Glomerular visceral epithelial cell (primary cell): ENCODE measurements around the gene SIGLEC8.
"Not testable (repeated sequence)": the region's sequence is repeated elsewhere in the genome, so short reads cannot be mapped to it uniquely, and the experiment has no call there.

ENCODE experiments used
- DNase-seq: peaks from one replicate; pipeline ENCODE4 v3.0.0-alpha.2; 2016; ENCODE audit errors: extremely low spot score

Gene SIGLEC8

DNA sequence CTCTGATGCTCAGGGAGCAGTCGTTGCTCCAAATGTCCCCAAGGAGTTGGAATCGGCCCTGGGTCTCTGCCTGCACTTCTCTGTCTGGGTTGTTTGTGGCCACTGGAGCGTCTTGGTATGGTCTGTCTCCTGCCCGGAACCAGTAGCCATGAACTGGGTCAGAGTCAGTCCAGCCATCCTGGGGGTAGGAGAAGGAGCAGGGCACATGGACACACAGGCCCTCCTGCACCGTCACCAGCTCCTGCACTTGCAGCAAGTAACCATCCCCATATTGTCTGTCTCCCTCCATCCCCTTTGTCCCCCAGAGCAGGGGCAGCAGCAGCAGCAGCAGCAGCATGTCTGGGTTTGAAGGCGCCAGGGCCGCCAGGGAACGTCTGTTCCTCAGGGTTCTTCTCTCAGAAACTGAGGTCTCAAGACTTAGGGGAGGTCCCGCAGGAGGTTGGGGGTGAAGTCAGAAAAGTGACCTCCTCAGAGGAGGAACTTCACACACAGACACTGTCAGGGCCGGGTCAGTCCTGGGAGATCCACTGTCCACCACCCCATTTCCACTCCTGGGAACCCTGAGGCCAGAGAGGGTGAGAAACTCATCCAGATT lies at the start of gene SIGLEC8:
SIGLEC8 (minus strand) TSS at position 404 of the 595 bp plus-strand sequence; CDS start at position 337, 67 bp downstream.
- no peak for DNase-seq

DNA sequence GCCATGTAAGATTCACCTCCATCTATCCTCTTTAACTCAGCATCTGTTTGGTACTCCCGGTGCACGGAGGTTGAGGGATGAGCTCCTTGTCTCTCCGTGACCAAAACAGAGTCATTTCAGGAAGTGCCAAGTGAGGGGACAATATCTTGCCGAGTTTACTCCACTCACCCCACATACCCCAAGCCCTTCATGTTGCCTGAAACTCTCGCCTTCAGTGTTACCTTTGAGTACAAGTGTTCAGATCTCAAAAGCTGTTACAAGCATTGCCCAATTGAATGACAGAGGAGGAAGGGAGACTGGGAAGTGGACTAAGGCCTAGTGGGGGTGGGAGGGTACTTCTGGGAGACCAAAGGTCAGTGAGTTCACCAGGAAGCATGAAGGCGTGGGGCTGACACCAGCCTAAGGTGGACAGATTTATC lies 49.4 kb upstream of the SIGLEC8 start:
- DNase-seq, result no peak

DNA sequence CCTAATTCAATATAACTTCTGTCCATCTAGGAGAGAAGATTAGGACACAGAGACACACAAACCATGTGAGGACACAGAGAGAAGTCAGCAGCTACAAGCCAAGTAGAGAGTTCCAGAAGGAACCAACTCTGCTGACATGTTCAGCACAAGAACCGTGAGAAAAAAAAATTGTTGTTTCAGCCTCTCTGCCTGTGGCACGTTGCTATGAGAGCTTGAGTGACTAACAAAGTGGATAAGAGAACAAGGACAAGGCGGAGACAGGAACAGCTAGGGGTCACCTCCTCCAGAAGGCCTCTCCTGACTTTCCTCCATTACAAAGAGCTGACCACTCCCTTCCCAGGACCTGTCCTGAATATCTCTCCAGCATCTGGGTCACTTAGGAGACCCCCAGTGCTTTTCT lies 48.9 kb upstream of the SIGLEC8 start:
- no peak for DNase-seq

DNA sequence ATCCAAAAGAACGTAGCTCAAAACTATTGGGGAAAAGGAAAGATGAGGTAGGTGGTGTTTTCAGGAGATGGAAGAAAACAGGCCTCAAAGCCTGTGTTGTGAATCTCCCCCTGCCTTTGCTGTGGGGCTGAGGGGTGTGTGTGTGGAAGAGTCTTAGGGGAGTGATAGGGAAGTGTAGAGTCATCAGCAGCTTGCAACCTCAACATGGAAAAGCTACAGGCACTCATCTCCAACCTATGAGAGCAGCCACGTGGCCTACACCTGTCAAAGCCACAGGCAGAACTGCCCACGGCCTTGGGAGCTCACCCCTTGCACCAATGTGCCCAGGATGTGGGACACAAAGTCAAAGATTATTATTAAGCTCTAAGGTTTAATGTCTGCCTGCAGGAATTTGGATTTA lies 47.6 kb upstream of the SIGLEC8 start:
- DNase-seq, result no peak

DNA sequence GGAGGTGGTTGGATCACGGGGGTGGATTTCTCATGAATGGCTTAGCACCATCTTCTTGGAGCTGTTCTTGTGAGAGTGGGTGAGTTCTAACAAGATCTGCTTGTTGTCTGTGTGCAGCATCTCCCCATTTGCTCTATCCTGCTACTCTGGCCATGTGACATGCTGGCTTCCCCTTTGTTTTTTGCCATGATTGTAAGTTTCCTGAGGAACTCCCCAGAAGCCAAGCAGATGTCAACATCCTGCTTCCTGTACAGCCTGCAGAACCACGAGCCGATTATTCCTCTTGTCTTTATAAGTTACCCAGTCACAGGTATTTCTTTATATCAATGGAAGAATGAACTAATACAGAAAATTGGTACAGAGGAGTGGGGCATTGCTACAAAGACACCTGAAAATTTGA lies 45.6 kb upstream of the SIGLEC8 start:
- DNase-seq, result no peak

DNA sequence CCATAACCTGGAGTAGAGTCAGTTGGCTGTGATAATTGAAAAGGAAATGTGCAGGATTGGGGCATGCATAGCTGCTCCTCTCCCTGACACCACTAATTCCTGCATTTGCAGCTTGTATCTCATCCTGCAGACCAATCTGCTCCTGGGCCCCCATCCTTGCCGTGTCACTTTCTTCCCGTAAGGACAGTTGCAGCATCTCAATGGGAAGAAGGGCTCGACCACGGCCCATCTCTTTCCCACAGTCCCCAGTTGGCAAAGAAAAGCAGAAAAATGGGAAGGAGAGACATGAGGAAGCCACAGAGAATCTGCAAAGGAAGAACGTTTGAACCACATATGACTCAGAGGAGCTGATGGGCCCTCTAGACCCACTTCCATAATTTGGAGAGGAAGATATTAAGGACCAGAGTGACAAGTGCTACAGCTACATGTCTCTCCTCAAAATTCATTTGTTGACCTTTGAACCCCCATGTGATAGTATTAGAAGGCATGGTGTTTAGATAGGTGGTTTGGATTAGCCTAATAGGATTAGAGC lies 45.1 kb upstream of the SIGLEC8 start:
- no peak for DNase-seq

DNA sequence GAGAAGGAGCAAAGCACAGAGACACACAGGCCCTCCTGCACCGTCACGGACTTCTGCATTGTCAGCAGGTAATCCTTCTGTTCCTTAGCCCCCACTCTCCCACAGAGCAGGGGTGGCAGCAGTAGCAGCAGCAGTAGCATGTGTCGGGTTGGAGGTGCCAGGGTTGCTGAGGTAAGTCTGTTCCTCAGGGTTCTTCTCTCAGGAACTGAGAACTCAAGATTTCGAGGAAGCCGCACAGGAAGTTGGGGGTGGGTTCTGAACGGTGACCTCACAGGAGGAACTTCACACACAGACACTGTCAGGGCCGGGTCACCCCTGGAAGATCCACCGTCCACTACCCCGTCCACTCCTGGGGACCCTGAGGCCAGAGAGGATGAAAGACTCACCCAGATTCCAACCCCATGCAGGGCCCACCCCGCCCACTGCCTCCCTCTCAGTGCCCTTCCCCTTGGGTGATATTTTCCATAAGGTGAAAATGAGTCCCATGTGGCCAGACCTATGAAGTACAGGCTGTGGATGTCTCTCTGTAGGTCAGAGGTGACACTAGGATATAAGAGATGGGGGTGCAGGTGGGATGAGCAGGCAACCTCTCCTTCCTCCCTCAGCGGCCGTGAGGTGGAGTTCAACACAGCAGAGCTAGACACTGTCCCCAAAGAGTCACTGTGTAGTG lies 43.5 kb upstream of the SIGLEC8 start, which contains the start of gene SIGLEC12:
SIGLEC12 (minus strand) TSS at position 207 of the 670 bp plus-strand sequence; CDS start at position 140, 67 bp downstream.
- no peak for DNase-seq

DNA sequence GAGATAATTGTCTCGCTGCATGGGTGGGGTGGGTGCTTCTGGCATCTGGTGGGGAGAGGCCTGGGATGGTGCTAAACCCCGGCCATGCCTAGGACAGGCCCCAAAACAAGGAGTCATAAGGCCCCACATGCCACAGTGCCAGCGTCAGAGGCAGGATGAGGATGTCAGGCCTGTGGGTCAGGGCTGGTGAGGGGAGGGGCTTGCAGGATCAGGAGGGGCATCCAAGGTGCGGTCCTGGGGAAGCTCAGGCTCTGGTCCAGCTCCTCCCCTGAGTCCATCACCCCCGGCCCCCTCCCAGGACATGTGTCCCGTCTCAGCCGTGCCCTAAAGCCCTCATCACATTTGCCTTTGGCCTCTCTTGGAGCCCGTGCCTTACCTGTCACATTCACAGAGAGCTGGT lies 42.7 kb upstream of the SIGLEC8 start:
- not testable (repeated sequence) for DNase-seq

DNA sequence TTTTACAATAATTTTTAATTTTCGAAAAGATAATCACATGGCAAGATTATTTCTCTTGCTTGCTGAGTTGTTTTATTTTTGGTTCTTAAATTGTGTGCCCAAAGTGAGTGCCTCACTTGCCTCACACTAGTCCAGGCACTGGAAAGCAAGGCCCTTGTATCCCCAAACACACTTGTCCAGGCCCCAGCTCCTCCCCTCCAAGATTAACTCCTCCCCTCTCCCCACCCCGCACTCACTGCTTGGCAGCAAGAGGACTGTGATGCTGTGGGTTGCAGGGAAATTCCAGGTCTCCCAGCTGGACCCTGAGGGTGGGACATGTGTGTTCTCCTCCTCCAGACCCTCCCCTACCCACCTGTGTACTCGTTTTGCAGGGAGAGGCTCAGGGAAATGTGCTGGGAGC lies 39.4 kb upstream of the SIGLEC8 start:
- no peak for DNase-seq

DNA sequence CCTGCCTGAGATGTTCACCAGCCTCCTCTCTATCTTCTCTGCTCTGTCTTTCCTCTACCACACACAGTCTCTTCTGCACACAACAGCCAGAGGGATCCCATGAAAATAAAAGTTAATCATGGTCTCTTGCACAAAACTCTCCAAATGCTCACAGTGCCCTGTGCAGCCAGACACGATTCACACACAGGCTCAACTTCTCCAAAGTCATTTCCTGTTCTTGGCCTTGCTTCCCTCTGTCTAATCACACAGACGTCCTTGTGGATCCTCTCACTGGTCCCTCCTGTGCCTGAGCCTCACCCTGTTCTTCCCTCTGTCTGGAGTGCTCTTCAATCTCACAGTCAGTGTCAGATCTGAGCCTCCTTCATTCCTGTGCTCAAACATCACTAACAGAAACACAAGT lies 35.5 kb upstream of the SIGLEC8 start:
- DNase-seq, result no peak

DNA sequence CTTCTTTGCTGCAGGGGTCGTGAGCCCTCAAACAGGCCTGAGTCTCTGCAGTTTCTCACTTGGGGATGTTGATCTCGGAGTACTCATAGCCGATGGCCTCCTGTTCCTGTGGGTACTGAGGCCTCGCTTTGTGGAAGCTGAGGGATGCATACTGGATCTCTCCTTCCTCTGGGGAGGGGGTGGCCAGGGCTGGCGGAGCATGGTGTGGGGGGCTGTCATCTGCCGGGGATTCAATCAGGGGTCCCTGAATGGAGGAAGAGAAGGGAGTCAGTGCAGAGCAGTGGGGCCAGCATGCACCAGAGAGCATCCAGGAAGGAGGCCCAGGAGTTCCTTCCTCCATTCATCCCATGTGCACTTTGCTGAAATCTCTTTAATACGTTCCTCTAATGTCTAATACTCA lies 33.3 kb upstream of the SIGLEC8 start:
- DNase-seq, result no peak

DNA sequence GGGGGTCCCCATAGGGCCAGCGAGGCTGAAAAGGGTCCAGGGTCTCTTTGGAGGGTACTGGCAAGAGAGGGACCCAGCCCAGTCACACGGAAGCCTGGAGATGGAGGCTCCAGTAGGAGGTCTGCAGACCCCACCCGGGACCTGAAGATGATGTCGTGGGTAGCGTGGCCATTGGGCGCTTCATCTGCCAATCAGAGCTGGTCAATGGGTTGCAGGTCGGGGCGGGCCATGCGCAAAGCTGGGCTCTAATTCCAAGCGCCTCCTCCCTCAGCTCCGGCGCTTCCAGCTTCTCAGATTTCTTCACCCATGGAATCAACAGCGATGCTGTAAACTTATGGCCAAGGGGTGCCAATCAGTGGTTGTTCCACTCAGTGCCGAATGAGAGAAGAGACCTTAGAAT lies 32.4 kb upstream of the SIGLEC8 start:
- no peak for DNase-seq

DNA sequence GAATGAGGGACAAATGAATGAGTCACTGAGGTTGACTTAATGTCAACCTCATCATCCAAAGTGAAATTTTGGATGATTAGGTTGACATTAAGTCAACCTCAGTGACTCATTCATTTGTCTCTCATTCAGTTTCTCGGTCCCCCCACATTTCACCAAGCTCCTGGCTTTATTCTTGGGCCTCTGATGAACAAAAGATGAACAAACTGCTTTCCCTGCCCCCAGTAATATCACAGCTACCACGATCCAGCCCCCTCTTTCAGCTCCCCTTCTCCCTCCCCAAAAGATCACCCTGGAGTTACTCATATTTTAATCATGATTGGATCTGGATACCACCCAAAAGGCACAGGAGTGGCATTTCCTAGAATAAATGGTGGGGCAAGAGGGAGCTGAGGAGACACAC lies 30.9 kb upstream of the SIGLEC8 start:
- DNase-seq, result no peak

DNA sequence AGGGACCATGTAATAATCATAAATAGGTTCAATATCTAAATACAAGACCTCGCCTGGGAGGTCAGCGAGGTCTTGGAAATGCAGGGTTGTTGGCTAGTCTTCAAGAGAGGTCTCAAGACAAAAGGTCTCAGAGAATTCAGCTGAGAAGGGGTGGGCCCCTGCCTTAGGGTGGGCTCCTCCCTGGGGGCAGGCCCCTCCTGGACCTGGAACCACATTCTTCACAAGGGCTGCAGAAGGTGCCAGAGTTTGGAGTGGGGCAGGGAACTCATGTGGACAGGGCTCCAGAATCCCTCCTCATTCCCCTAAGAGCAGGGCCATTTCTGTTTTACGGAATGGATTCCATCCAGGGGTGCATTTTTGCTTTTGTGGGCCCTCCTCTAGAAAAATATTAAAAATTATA lies 30.2 kb upstream of the SIGLEC8 start:
- no peak for DNase-seq

DNA sequence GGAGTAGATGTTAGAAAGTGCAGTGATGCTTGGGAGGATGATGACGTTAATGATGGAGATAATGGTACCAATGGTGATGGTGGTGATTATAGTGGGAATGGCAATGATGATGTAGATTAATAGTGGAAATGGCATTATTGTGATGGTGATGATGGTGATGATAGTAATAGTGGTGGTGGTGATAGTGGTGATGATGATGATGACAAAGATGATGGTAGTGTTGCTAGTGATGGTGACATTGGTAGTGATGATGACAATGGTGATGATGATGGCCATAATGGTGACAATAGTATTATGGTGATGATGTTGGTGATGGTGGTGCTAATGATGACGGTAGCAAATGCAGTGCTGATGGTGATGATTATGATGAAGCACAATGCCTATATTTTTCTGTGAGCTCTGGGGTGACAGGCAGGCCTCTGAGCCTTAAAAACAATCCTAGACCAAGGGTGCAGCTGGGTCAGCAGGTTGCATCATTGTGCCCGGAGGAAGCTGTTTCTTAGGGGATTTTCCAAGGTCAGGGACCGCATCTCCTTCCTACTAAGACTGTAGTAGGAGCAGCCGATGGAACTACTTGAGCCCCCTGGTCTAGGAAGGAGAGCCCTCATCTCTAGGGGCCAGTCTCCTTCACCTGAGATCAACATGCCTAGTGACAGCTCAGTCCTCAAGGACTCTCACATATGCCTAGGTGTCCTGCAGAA lies 27.9 kb upstream of the SIGLEC8 start:
- DNase-seq, result no peak

DNA sequence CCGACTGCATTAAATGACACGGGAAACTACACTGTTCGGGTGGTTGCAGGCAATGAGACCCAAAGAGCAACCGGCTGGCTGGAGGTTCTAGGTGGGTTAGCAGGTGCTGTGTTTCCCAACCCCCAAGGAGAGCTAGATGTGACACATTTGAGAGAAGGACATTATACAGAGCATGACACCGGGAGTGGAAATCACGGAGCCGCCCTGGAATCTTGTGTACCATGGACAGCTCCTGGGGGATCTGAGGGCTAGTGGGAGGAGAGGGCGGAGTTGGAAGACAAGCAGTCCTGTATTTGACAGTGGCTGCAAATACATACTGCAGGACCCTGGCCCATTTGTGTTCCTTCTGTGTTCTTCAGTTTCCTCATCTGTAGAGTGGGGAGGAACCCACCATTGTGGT lies 22.3 kb upstream of the SIGLEC8 start:
- DNase-seq, result no peak

DNA sequence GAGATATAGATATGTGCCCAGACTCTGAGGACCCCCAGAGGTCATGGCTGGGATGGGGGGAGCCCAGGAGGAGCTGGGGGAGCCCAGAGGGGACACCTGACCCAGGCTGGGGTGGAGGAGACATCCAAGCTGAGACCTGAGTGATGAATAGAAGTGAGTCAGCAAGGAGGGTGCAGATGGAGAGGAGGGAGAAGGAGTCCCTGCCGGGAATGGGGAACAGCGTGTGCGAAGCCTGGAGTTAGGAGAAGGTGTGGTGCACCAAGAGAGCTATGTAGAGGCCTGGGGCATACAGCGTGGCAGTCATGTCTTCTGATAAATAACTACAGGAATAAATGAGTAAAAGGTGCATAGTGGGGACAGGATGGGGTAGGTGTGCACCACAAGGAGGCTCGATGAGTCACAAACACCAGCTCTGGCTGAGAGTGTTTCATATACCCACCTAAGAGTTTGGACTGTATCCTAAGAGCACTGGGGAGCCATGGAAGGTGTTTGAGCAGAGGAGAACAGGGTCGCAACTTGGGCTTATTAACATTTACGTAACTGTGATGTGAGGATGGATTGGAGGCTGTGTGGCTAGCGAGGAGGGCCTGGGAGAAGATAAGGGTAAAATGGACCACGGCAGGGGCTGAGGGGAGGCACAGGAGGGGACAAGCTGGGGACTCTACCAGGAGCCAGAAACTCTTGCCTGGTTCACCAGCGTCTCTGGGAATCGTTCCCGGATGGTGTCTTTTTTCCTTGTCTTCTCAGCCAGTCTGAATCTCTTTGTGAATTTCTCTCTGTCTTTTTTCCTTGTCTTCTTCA lies 21.5 kb upstream of the SIGLEC8 start:
- no peak for DNase-seq

DNA sequence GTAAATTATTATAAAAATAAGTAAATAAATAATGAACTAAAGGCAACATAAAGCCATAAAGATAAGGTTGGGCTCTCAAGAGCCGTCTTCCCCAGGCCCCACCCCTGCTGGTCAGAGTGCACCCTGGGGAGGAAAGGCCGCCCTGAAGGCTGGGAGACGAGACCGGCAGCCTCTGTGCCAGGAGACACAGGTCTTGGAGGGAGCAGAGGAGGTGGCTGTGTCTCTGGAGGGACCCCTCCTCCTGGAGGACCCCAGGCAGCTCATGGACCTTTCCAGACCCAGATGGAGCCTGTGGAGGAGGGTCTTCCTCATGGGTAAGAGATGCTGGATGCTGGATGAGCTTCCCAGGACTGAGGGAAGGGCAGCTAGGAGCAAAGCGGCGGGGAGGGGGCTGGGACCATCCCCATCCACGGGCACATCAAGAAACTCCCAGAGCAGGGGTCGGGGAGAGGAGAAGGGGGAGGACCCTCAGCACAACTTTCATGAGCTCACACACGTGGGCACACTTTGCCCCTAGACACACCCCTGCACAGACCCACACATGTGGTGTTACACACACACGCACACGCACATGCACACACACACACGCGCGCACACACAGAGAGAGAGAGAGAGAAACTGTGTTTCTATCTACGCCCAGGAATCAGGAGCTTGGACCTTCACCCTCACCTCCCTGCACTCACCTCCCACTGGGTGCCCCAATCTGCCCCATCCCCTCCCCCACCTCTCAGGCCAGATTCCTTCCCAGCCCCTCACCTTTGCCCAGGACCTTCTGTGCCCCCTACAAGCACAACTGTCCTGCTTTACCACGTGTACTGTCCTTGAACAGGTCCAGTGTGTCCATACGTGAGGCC lies 20.4 kb upstream of the SIGLEC8 start, which contains the start of gene CEACAM18:
CEACAM18 (plus strand) TSS at position 159 of the 854 bp plus-strand sequence.
- no peak for DNase-seq

DNA sequence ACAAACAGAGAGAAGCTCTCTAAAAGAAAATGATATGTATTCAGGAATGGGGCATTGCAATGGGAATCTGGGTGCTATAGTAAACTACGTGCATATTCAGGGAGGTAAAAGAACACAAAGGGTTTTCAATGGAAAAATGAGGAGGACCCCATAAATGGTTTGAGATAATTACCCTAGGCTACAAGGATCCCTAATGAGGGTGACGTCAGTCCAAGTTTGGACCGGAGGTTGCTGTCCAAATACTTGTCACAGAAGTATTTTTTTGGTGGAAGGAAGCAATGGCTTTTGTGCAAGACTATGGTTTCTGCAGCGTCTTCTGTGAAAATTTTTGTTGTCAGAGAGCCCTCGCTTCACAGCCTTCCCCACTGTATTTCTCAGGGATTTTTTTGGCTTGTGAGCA lies 19.1 kb upstream of the SIGLEC8 start:
- DNase-seq, result no peak

DNA sequence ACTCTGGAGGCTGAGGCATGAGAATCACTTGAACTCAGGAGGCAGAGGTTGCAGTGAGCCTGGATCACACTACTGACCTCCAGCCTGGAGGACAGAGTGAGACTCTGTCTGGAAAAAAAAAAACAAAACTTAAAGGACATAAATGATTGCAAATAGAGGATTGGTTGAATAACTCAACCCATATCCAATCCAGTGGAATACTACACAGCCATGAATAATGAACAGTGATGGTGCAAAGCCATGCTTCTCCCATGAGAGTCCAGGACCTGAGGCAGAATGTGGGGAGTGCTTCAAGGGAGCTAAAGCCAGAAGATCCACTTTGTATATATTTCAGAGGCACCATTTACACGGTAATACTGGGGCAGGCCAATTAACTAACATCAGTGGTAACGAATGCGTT lies 17.9 kb upstream of the SIGLEC8 start:
- no peak for DNase-seq
